ENCODE measurements around the gene TNRC6A.

Gene TNRC6A

GRCh38 chr16:24713379-24713778 lies 16.1 kb upstream of the TNRC6A start:
- Histone ChIP-seq H2AFZ (ENCODE audit: low read length) (no peak overlapping the region), H3K4me3 (ENCODE audit: low read length, poor library complexity, severe bottlenecking) (no peak overlapping the region), H3K36me3 (ENCODE audit: insufficient read depth, low read length) (no peaks in the 10 kb centered on the region), H3K4me1 (ENCODE audit: insufficient read depth, low read length, poor library complexity, severe bottlenecking) (no peaks in the 10 kb centered on the region), H3F3A (ENCODE audit: low read depth) (no peaks in the 10 kb centered on the region), H3K9me2 (replicated peaks; ENCODE audit: low read depth, low read length) (no peaks in the 10 kb centered on the region), H3K27me3 (ENCODE audit: insufficient read depth, low read length, poor library complexity, severe bottlenecking) (no peaks in the 10 kb centered on the region), H3K9ac (ENCODE audit: low read depth, low read length, poor library complexity, severe bottlenecking) (no peak overlapping the region), H3K9me3 (ENCODE audit: insufficient read depth, low read depth, low read length) (no peaks in the 10 kb centered on the region), H3K79me2 (ENCODE audit: insufficient read depth, low read length) (no peaks in the 10 kb centered on the region), H4K20me1 (ENCODE audit: insufficient read depth, low read length, poor library complexity, severe bottlenecking) (no peaks in the 10 kb centered on the region), H3K4me2 (ENCODE audit: low read depth, low read length, poor library complexity, severe bottlenecking) (no peak overlapping the region)
- TF ChIP-seq EZH2phosphoT487 (IDR thresholded peaks at IDR 0.05; ENCODE audit: borderline replicate concordance): no peak
- TF ChIP-seq, protein P1, sequence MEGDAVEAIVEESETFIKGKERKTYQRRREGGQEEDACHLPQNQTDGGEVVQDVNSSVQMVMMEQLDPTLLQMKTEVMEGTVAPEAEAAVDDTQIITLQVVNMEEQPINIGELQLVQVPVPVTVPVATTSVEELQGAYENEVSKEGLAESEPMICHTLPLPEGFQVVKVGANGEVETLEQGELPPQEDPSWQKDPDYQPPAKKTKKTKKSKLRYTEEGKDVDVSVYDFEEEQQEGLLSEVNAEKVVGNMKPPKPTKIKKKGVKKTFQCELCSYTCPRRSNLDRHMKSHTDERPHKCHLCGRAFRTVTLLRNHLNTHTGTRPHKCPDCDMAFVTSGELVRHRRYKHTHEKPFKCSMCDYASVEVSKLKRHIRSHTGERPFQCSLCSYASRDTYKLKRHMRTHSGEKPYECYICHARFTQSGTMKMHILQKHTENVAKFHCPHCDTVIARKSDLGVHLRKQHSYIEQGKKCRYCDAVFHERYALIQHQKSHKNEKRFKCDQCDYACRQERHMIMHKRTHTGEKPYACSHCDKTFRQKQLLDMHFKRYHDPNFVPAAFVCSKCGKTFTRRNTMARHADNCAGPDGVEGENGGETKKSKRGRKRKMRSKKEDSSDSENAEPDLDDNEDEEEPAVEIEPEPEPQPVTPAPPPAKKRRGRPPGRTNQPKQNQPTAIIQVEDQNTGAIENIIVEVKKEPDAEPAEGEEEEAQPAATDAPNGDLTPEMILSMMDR (conservative IDR thresholded peaks at IDR 0.05; ENCODE audit: low read length): no peak

DNA sequence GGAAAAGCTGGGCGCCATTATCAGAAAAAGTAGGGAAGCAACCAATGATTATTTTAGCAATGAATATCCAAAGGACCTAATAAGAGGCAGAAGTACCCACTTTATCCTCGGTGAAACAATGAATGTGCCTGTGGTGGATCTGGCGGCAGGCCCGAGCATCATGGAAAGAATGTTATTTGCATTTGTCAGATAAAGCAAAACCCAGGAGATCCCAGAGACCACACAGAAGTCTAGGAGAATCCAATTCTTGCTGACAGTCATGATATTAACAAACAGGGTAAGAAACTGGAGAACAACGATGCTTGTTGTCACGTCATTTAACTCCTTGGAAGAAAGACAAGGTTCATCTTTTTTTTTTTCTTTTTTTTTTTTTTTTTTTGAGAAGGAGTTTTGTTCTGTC lies 12.0 kb upstream of the TNRC6A start:
- no peaks in the 10 kb centered on the region for H3K27me3 ChIP-seq (ENCODE audit: insufficient read depth, low read length, poor library complexity, severe bottlenecking)
- no peaks in the 10 kb centered on the region for H3K36me3 ChIP-seq (ENCODE audit: insufficient read depth, low read length)
- no peak overlapping the region for H3K4me2 ChIP-seq (ENCODE audit: low read depth, low read length, poor library complexity, severe bottlenecking)
- H2AFZ ChIP-seq (ENCODE audit: low read length): no peak overlapping the region
- no peaks in the 10 kb centered on the region for H3K9me2 ChIP-seq (replicated peaks; ENCODE audit: low read depth, low read length)
- H3K79me2 ChIP-seq (ENCODE audit: insufficient read depth, low read length): no peaks in the 10 kb centered on the region
- H4K20me1 ChIP-seq (ENCODE audit: insufficient read depth, low read length, poor library complexity, severe bottlenecking): no peaks in the 10 kb centered on the region
- no peak overlapping the region for H3K4me3 ChIP-seq (ENCODE audit: low read length, poor library complexity, severe bottlenecking)
- H3K4me1 ChIP-seq (ENCODE audit: insufficient read depth, low read length, poor library complexity, severe bottlenecking): no peaks in the 10 kb centered on the region
- H3K9ac ChIP-seq (ENCODE audit: low read depth, low read length, poor library complexity, severe bottlenecking): no peak overlapping the region
- no peak for TF ChIP-seq EZH2phosphoT487 (IDR thresholded peaks at IDR 0.05; ENCODE audit: borderline replicate concordance)
- TF ChIP-seq, protein P1 (conservative IDR thresholded peaks at IDR 0.05; ENCODE audit: low read length): no peak
- H3K9me3 ChIP-seq (ENCODE audit: insufficient read depth, low read depth, low read length): no peaks in the 10 kb centered on the region
- no peaks in the 10 kb centered on the region for H3F3A ChIP-seq (ENCODE audit: low read depth)

DNA sequence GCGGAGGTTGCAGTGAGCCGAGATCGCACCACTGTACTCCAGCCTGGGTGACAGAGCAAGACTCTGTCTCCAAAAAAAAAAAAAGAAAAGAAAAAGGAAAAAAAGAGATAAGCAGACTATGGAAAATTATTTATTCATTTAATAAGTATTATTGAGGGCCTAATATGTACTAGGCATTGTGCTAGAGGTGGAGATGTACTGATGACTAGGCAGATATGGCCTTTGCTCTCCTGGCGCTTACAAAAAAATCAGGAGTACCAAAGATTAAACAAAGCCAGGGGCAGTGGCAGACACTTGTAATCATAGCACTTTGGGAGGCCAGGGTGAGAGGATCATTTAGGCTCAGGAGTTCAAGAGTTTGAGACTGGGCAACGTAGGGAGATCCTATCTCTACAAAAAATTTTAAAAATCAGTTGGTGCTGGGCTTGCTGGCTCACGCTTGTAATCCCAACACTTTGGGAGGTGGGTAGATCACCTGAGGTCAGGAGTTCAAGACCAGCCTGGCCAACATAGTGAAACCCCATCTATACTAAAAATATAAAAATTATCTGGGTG lies 10.4 kb upstream of the TNRC6A start:
- Histone ChIP-seq H3K4me2 (ENCODE audit: low read depth, low read length, poor library complexity, severe bottlenecking) (no peak overlapping the region), H2AFZ (ENCODE audit: low read length) (no peak overlapping the region), H3K4me1 (ENCODE audit: insufficient read depth, low read length, poor library complexity, severe bottlenecking) (no peaks in the 10 kb centered on the region), H3F3A (ENCODE audit: low read depth) (no peaks in the 10 kb centered on the region), H4K20me1 (ENCODE audit: insufficient read depth, low read length, poor library complexity, severe bottlenecking) (no peaks in the 10 kb centered on the region), H3K79me2 (ENCODE audit: insufficient read depth, low read length) (no peaks in the 10 kb centered on the region), H3K27me3 (ENCODE audit: insufficient read depth, low read length, poor library complexity, severe bottlenecking) (no peaks in the 10 kb centered on the region), H3K9ac (ENCODE audit: low read depth, low read length, poor library complexity, severe bottlenecking) (no peak overlapping the region), H3K9me2 (replicated peaks; ENCODE audit: low read depth, low read length) (no peaks in the 10 kb centered on the region), H3K36me3 (ENCODE audit: insufficient read depth, low read length) (no peaks in the 10 kb centered on the region), H3K4me3 (ENCODE audit: low read length, poor library complexity, severe bottlenecking) (no peak overlapping the region), H3K9me3 (ENCODE audit: insufficient read depth, low read depth, low read length) (no peaks in the 10 kb centered on the region)
- TF ChIP-seq EZH2phosphoT487 (IDR thresholded peaks at IDR 0.05; ENCODE audit: borderline replicate concordance): no peak
- TF ChIP-seq, protein P1 (conservative IDR thresholded peaks at IDR 0.05; ENCODE audit: low read length): no peak
